Ovary (tissue), 9 donors: ENCODE results near the gene AZU1. TPM values are rescaled to one million over a fixed set of nuclear protein-coding genes. Genes with fewer than 3 reads are reported as not detected.

ENCODE experiments used
- DNase-seq, 5 donors: peaks; one replicate each; pipeline ENCODE4 v3.0.0-alpha.2; 2019 to 2020
- H3K27ac ChIP-seq, 2 donors: fragments of 200-600 bp; one replicate each; pipeline versions ENCODE4 v1.5.1 to v1.8.0; 2019 to 2022
- H3K27me3 ChIP-seq: fragments of 200-600 bp; one replicate; pipeline ENCODE4 v1.8.0; 2022
- H3K36me3 ChIP-seq: fragments of 200-600 bp; sonication (generic); one replicate; pipeline ENCODE4 v1.5.1; 2019
- H3K4me1 ChIP-seq: one replicate; pipeline ENCODE4 v1.8.1; 2013; ENCODE audit warnings: mild to moderate bottlenecking, moderate library complexity; ENCODE audit not compliant: insufficient read depth
- H3K4me3 ChIP-seq: fragments of 200-600 bp; sonication (generic); one replicate; pipeline ENCODE4 v1.5.1; 2017
- H3K9me3 ChIP-seq, 2 donors: fragments of 200-600 bp in 1 of 2; sonication (generic) in 1 of 2; one replicate each; pipeline versions ENCODE4 v1.5.1 to v1.8.1; 2013 to 2019; ENCODE audit warnings: mild to moderate bottlenecking in 1 of 2, moderate library complexity in 1 of 2
- EP300 ChIP-seq: sonication (generic); formaldehyde crosslinking; IDR thresholded peaks from one replicate; pipeline ENCODE4 v1.6.1; 2017; ENCODE audit warnings: antibody characterized with exemption
- POLR2A ChIP-seq: fragments of 450-650 bp; IDR thresholded peaks from one replicate; pipeline ENCODE4 v1.6.1; 2017; ENCODE audit warnings: antibody characterized with exemption, mild to moderate bottlenecking, moderate library complexity
- WGBS, 3 donors: extraction: QIAGEN DNeasy Blood & Tissue Kit in 1 of 3; methylation state at CpG; one replicate each; pipeline versions ENCODE4 v1.1.5 to v1.1.7; 2013 to 2017; 5-methylcytosine and 5-hydroxymethylcytosine counted together
- intact Hi-C, 4 donors: fragments of 100-400 bp; cut with DNase I; formaldehyde crosslinking; loops; one replicate each; pipeline versions ENCODE4 v1.11.0 to v1.15.1; 2022 to 2023
- polyA plus RNA-seq, 2 donors: library from polyadenylated mRNA; stranded (reverse); fragments of 200-250 nt in 1 of 2; fragments of 350-450 nt in 1 of 2; fragmentation: Illumina TruSeq in 1 of 2; extraction: RNeasy Lipid Tissue Mini Kit (QIAGEN cat#74804) in 1 of 2; gene quantifications; one replicate each; pipeline ENCODE4 v1.2.3, GENCODE V29; 2013 to 2014
- total RNA-seq, 7 donors: library from RNA; depleted of rRNA in 2 of 7; stranded (reverse); fragments of >200 nt in 2 of 7; fragmentation: NEBNext Ultra II Directional in 3 of 7; extraction: Animal tissue kit (Norgen Biotek cat#: 25700) in 3 of 7; gene quantifications; one replicate each; pipeline versions ENCODE4 v1.1.0 to v1.2.4, GENCODE V29; 2016 to 2023
- TF ChIP-seq, protein P1 (sequence below), 3 donors: fragments of 450-650 bp in 2 of 3; fragments of 200-600 bp in 1 of 3; IDR thresholded peaks; one replicate each; pipeline versions ENCODE4 v1.5.1 to v1.8.0; 2016 to 2022; ENCODE audit warnings: antibody characterized with exemption in 3 of 3, mild to moderate bottlenecking in 1 of 3
- donor health status: DM: no; HTN: no; CAD: no; lungs with moderate emphysema.
- donor health status: DM: no; HTN: no; CAD: no.
- donor health status: Bipolar disorder and iron deficiency.
- donor health status: DM: yes; HTN: yes; CAD: no.
- donor health status: DM: no; HTN: no; CAD: no.
- donor health status: DM: yes; HTN: yes; CAD: no.

Gene AZU1
- total and polyA plus RNA-seq, 9 donors, result 0.11 to 1.0 TPM; not detected in 7

GRCh38 chr19:795691-796581 lies 31.7 kb upstream of the AZU1 start:
- H3K36me3 ChIP-seq, result no peaks in the 10 kb centered on the region
- peak overlapping the region; percentile 48 for H3K4me3 ChIP-seq
- no peaks in the 10 kb centered on the region for H3K27me3 ChIP-seq
- 77 to 83% (median 80%) methylated on average over 35 to 39 of the region's 39 CpGs for WGBS, 3 donors
- intact Hi-C loops, result loop anchor here in 2 of 4 donors (10.0 kb wide), 1 partner anchor 119 kb away; the partner anchor contains the start of genes KISS1R (in 2 of the 2) and R3HDM4 (in 2 of the 2)
- no peak overlapping the region for H3K27ac ChIP-seq
- H3K4me1 ChIP-seq, result peaks cover 25% of the 10 kb centered on the region
- TF ChIP-seq, protein P1, sequence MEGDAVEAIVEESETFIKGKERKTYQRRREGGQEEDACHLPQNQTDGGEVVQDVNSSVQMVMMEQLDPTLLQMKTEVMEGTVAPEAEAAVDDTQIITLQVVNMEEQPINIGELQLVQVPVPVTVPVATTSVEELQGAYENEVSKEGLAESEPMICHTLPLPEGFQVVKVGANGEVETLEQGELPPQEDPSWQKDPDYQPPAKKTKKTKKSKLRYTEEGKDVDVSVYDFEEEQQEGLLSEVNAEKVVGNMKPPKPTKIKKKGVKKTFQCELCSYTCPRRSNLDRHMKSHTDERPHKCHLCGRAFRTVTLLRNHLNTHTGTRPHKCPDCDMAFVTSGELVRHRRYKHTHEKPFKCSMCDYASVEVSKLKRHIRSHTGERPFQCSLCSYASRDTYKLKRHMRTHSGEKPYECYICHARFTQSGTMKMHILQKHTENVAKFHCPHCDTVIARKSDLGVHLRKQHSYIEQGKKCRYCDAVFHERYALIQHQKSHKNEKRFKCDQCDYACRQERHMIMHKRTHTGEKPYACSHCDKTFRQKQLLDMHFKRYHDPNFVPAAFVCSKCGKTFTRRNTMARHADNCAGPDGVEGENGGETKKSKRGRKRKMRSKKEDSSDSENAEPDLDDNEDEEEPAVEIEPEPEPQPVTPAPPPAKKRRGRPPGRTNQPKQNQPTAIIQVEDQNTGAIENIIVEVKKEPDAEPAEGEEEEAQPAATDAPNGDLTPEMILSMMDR (IDR thresholded peaks at IDR 0.05), result no peak
- TF ChIP-seq POLR2A (no peak), EP300 (no peak)
- peak in 3 of 5 donors; percentile 68 to 70 (median 68) for DNase-seq
- no peaks in the 10 kb centered on the region for H3K9me3 ChIP-seq

DNA sequence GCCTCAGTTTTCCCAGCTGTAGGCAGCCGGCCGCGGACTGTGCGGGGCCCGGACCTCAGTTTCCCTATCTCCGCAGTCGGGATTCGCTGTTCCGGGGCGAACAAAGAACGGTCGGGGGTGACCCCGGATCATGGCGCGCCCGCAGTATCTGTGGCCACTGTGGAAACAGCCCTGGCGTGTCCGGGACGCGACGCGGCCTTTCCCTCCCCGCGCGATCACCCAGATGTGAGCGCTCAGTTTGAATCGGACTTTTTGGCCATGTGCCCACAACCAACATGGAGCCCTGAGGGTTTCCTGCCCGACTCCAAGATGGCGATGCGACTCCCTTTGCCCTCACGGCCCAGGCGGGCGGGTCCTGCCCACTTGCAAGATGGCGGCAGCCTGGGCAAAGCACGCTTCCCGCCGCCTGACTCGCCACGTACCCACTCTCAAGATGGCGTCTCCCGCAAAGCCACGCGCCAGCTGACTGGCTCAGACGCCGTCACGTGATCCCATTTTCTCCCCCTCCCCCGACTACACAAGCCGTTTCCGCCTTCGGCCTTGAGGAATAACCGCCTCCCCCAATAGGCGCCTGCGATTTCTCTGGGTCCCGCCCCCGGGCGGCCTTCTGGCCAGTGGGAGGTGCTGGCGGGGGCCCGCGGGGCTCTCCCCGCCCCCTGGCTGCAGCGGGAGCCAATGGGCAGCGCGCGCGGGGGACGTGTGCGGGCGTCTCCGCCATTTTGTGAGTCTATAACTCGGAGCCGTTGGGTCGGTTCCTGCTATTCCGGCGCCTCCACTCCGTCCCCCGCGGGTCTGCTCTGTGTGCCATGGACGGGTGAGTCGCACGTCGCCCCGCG lies 30.7 kb upstream of the AZU1 start, which contains the start of gene PTBP1:
TSS of gene PTBP1 (plus strand) at position 761 of the 836 bp plus-strand sequence. CDS start at position 807, 46 bp downstream.
- no peaks in the 10 kb centered on the region for H3K27me3 ChIP-seq
- H3K4me1 ChIP-seq, result peaks cover 34% of the 10 kb centered on the region
- TF ChIP-seq POLR2A (peak; percentile 79), EP300 (no peak)
- DNase-seq, result peak; percentile 99 to 100 (median 100)
- intact Hi-C loops, result loop anchor here in 2 of 4 donors (10.0 kb wide), 1 partner anchor 118 kb away; the partner anchor contains the start of genes KISS1R (in 2 of the 2) and R3HDM4 (in 2 of the 2)
- peak within 1 kb of the TSS; percentile 99 to 100 for H3K27ac ChIP-seq
- no peaks in the 10 kb centered on the region for H3K36me3 ChIP-seq
- no peaks in the 10 kb centered on the region for H3K9me3 ChIP-seq
- H3K4me3 ChIP-seq, result peak within 1 kb of the TSS; percentile 68
- 0 to 1% (median 1%) methylated on average over 54 to 83 of the region's 83 CpGs for WGBS, 3 donors

- WGBS, 3 donors, result 0 to 2% (median 1%) methylated on average over 28 to 129 of the region's 129 CpGs
- intact Hi-C loops, result loop anchor here in 2 of 4 donors (10.0 kb wide), 1 partner anchor 117 kb away; the partner anchor contains the start of genes KISS1R (in 2 of the 2) and R3HDM4 (in 2 of the 2)
- H3K4me1 ChIP-seq, result peaks cover 41% of the 10 kb centered on the region
Measured at GRCh38 chr19:797528-798414, 29.9 kb upstream of the AZU1 start.

More at GRCh38 chr19:797528-798414, 29.9 kb upstream of the AZU1 start:
- TF ChIP-seq POLR2A (no peak), EP300 (no peak)
- TF ChIP-seq, protein P1 (IDR thresholded peaks at IDR 0.05), result peak in 1 of 3 donors; percentile 9
- no peaks in the 10 kb centered on the region for H3K36me3 ChIP-seq
- peak overlapping the region; percentile 68 for H3K4me3 ChIP-seq
- peak; percentile 87 to 93 (median 91) for DNase-seq
- H3K27ac ChIP-seq, result peak overlapping the region; percentile 99 to 100
- H3K27me3 ChIP-seq, result no peaks in the 10 kb centered on the region
- no peaks in the 10 kb centered on the region for H3K9me3 ChIP-seq
